ENCODE results near the gene REM2.
A peak's percentile ranks its signal among the peaks of the same experiment; 100 is the strongest.

Gene REM2, protein sequence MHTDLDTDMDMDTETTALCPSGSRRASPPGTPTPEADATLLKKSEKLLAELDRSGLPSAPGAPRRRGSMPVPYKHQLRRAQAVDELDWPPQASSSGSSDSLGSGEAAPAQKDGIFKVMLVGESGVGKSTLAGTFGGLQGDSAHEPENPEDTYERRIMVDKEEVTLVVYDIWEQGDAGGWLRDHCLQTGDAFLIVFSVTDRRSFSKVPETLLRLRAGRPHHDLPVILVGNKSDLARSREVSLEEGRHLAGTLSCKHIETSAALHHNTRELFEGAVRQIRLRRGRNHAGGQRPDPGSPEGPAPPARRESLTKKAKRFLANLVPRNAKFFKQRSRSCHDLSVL

GRCh38 chr14:22883173-22883976, at the start of gene REM2:
REM2 (plus strand) TSS chr14:22883222; CDS start chr14:22883288, 66 bp downstream.
- DNase-seq, result no peak

- DNase-seq, result no peak
Measured at GRCh38 chr14:22835505-22835904, 47.5 kb upstream of the REM2 start.

GRCh38 chr14:22836301-22837113, 46.5 kb upstream of the REM2 start, which contains the start of gene MMP14:
MMP14 (plus strand) TSS chr14:22836585; CDS start chr14:22836818, 233 bp downstream.
- DNase-seq, result no peak

GRCh38 chr14:22837114-22837749, 45.8 kb upstream of the REM2 start:
- peak; percentile 24 to 25 for DNase-seq

- DNase-seq, result no peak
Measured at GRCh38 chr14:22837750-22838538, 45.1 kb upstream of the REM2 start.

DNA sequence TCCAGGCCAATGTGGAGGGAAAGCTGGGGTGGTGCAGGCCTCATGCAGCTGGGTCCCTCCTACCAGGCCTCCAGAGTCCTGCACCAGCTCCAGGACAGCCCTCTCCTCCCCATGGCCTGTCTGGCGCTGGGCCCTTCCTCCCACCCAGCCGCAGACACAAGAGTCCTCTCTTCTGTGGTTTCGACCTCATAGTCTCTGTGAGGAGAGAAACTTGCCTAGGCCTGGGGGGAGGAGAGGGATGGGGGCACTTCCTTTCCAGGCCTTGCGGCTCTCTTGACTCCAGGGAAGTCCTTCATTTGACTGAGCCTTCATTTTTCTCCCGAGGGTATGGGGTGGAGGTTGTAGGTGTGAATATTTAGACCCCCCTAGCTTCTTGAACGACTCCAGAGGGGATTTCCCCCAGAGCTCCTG, 44.4 kb upstream of the REM2 start:
- no peak for DNase-seq

- no peak for DNase-seq
Measured at GRCh38 chr14:22839159-22839779, 43.8 kb upstream of the REM2 start.

- no peak for DNase-seq
Measured at GRCh38 chr14:22841311-22841710, 41.7 kb upstream of the REM2 start.

DNA sequence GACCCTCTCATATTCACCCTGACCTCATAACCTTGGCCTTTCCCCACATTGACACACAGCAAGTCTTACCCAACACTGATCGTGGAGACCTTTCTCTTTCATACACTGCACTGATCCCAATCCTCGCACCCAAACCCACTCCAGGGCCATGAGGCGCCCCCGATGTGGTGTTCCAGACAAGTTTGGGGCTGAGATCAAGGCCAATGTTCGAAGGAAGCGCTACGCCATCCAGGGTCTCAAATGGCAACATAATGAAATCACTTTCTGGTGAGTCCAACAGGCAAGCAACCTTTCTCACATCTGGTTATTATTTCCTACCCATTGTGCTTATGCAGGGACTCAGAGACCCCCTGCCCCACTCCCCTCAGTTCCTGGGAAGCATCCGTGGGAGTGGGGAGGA, 41.3 kb upstream of the REM2 start:
- DNase-seq, result no peak

DNA sequence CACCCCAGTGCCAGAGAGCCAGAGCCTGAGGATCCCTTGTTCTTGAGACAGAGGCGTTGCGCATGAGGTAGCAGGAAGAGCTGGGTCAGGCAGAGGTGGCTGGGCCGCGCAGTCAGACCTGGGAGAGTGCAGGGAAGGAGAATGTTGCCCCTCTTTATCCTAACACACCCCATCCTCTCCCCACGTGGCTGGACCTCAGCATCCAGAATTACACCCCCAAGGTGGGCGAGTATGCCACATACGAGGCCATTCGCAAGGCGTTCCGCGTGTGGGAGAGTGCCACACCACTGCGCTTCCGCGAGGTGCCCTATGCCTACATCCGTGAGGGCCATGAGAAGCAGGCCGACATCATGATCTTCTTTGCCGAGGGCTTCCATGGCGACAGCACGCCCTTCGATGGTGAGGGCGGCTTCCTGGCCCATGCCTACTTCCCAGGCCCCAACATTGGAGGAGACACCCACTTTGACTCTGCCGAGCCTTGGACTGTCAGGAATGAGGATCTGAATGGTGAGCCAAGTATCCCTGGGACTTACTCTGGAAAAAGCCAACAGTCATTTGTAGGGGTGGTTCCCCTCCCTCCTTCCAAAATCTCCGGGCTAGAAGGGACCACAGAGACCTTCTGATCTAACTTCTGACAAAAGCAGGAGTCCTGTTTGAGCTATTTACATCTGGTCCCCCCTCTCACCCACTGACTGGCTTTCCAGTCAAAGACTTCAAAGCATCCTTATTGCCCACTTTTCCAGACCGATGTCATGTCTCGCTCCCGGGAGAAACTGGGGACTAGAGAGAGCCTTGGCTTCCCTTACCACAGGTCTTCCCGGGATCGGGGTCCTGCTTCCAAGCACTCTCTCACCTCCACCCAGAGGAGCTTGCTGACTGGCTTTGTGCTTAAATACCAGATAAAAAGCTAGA, 40.6 kb upstream of the REM2 start:
- DNase-seq, result no peak

GRCh38 chr14:22843123-22843925, 39.7 kb upstream of the REM2 start:
- no peak for DNase-seq

DNA sequence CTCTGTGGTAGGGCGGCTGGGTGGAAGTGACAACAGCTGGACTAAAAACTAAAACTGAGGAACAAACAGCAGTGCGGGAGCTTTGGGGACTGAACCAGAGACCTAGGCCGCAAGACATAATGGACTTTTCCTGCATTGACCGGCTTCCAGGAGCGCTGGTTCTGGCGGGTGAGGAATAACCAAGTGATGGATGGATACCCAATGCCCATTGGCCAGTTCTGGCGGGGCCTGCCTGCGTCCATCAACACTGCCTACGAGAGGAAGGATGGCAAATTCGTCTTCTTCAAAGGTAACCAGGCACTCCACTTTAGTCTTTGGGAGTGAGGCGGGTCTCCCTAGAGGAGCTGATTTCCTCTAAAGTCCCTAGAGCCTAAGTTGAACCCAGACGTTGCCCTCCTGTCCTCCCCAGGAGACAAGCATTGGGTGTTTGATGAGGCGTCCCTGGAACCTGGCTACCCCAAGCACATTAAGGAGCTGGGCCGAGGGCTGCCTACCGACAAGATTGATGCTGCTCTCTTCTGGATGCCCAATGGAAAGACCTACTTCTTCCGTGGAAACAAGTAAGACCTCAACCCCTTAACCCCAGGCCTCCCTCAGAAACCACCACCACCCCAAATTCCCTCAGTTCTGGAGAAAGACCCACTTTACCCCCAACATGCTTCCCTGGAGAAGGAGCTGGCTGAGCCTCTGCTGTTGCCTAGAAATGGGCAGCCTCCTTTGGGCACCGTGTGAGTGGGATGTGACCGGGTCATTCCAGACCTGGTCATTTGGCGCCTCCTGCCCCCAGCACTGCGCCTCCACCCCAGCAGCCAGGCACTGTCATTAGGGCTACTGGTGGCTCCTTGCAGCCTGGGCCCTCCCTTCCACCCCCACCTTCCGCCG, 38.6 kb upstream of the REM2 start:
- no peak for DNase-seq

DNA sequence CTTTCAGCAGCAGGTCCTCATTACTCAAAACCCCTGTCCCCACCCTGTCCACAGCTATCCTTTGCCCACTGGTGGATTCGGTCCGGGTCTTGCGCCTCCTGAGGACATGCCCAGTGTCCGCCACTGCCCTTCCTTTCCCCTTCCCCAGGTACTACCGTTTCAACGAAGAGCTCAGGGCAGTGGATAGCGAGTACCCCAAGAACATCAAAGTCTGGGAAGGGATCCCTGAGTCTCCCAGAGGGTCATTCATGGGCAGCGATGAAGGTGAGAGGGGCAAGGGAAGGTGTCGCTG, 38.0 kb upstream of the REM2 start:
- no peak for DNase-seq

GRCh38 chr14:22845821-22846625, 37.0 kb upstream of the REM2 start:
- DNase-seq, result no peak

DNA sequence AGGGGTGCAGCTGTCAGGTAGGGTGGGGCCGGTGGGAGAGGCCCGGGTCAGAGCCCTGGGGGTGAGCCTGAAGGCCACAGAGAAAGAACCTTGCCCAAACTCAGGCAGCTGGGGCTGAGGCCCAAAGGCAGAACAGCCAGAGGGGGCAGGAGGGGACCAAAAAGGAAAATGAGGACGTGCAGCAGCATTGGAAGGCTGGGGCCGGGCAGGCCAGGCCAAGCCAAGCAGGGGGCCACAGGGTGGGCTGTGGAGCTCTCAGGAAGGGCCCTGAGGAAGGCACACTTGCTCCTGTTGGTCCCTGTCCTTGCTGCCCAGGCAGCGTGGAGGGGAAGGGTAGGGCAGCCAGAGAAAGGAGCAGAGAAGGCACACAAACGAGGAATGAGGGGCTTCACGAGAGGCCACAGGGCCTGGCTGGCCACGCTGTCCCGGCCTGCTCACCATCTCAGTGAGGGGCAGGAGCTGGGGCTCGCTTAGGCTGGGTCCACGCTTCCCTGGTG, 36.2 kb upstream of the REM2 start:
- DNase-seq, result no peak

DNA sequence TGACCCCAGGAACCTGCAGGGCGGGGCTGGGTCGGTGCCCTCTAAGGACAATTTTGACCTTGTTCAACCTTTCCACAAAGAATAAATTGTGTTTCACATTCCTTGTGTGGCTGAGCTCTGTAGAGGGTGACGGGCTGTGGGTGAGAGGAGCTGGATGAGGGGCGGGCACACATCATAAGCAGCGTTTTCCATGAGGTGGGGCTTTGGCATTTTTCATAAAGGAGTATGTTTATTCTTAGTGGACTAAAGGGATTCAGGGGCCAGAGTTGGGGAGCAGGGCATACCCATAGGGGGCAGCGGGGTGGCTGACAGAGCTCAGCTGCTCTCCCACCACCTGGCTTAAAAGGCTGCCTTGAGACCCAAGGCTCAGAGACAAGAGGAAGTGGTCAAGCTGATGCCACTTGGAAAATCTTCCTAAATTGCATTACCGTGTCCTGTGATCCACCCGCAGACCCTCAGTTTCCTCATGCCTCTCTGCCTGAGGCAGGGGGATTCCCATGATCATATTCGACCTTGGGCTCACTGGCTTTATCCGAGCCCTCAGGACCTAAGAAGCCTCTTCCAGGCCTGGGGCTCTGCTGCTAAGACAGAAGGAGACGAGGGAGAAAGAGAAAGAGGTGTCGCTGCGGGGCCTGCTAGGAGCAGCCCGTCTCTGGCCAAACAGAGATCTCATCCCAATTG, 35.2 kb upstream of the REM2 start:
- no peak for DNase-seq
